HG03565 (cell line): ENCODE results near the gene UST.
A peak's percentile ranks its signal among the peaks of the same experiment; 100 is the strongest.

Source experiments
- ATAC-seq: cut with Tn5 transposase; IDR thresholded peaks from one replicate; pipeline ENCODE4 v1.9.1; 2021; ENCODE audit warnings: mild to moderate bottlenecking, moderate library complexity; ENCODE audit not compliant: unreplicated experiment

The UST gene

DNA sequence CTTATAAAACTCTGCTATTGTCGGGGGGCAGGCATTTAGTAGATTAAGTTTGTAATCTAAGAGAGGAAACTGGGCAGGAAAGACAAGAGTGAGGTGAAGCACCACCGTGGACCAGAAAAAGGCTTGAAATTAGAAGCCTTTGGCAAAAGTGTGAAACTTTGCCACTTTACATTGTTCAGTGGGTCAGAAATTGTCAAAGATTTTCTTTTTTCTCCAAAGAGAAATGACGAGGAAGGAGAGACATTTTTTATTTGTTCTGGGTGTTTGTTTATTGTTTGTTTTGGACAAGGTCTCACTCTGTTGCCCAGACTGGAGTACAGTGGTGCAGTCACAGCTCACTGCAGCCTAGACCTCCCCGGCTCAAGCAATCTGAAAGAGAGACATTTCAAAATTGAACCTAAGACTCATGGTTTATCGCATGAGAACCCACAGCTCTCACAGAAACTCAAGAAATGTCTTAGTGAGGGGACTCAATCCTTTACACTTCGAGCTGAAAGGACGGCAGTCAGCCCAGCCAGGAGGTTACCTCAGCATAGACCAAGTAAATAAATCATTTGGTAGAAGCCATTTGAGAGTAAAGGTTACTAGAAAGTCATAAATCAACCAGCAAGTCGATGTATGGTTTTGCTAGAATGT lies 307.8 kb downstream of the UST start:
- ATAC-seq = peak; percentile 63

DNA sequence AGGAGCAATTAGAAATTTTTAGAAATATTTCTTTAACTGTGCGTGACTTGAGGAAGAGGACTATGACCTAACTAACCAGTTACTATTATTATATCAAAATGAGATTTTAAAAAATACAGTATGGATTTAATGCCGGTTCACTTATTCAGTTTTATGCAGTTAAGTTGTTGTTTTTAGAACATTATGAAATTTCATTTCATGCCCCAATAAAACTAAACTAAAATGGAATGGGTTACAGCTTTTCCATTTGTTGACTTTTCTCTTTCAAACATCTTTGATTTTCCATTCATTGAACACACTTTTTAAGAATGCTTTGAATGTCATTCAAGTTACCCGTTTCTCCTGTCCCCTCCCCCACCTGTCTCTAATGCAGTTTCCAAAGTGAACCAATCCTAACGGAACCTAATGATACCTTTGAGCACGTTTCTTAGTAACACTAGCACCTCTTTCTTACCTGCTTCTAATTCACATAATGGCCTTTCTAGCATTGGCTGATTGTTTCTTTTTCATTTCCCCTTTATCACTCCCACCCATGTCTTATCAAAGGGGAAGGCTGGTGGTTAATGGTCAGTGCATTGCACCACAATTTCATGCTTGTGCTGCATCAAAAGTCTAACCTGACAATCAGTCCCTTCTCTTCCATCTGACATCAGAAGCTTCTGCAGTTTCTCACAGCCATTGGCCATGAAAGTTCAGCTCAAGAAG lies 308.5 kb downstream of the UST start:
- peak; percentile 24 for ATAC-seq

DNA sequence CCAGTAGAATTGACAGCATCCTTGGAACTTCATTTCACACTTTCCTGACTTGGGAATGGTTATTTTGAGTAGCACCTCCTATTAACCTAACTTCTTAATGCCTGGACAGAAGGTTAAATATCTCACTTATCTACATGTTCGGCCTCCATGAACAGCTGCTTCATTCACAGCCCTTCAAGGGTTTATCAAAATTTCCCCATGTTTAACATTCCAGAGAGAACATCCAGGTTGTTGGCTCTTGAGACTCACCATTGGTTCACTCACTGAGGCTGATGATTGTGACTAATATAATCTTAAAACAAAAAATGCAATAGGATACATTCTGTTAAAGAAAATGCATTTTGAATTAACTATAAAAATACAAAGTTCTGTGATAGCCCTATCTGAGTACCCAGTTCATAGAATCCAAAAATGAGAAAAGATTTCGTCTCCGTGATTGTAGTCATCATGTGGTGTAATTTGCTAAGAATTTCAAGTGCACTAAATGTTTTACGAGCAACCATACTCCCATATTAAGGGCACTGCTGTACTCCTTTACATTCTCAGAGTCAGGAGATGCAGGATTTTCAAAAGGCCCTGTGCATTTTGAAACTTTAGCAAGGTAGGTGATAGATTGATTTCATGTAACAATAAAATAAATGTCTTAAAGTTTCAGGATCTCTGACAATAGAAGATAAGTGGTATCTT lies 310.1 kb downstream of the UST start:
- no peak for ATAC-seq

DNA sequence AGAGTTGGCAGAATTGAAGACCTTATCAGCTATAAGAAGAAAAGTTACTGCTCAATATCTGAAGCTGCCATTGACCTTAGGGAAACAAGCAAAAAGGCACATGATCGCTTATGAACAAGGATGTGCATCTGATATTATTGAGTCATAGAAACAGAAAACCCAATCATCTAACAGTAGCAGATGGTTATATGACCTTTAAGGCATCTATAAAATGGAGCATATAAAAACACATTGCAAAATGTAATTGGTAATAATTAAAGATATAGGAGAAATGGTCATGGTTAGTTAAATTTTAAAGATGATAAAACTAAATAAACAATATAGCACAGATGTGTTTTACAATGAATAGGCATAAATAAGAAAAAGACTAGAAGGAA lies 310.6 kb downstream of the UST start:
- ATAC-seq = no peak

DNA sequence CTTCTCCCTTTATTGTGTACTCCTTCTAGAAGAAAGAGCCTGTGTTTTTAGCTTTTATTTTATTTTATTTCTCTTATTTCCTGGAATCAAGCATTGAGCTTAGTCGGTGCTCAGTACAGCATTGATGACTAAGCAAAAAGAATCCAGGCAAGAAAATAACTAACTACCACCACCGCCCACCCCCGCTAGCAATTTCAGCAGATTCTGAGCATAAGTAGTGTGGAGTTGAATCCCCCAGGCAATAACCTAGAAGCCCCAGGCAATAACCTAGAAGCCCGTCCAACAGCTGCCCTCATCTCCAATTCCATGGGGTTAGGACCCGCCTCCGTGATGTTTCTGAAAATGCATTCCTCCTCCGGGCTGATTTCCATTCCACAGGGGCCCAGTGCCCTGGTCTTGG lies 312.7 kb downstream of the UST start:
- ATAC-seq = no peak

DNA sequence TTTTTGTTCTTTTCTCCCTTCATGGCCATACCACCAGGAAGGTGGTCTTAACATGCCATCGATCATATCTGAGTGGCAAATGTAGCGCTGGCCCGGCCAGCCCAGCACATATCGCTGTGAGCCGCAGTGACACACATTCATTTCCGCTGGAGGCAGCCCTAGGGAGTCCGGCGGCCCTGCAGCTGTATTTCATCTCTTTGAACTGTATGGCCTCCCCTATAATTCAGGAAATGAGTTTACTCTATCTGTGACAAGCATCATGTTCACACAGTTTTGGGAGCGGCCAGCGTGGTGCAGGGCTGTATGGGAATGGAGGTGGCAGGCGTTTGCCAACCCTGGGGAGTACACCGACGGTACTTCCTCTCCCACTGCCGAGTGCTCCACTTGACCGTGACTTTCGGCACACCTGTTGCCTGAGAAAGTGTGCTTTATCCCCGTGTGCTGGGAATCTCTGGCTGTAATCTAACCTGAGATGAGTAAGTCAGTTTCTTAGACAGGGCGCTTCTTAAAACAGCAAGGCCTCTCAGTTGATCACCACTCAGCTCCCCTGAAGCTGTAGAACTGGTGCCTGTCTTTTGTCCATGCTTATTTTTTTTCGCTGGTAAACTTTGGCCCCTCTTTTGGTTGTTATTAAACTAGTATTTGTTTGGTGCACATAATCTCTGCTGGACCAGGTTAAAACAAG lies 313.6 kb downstream of the UST start:
- peak; percentile 39 for ATAC-seq

DNA sequence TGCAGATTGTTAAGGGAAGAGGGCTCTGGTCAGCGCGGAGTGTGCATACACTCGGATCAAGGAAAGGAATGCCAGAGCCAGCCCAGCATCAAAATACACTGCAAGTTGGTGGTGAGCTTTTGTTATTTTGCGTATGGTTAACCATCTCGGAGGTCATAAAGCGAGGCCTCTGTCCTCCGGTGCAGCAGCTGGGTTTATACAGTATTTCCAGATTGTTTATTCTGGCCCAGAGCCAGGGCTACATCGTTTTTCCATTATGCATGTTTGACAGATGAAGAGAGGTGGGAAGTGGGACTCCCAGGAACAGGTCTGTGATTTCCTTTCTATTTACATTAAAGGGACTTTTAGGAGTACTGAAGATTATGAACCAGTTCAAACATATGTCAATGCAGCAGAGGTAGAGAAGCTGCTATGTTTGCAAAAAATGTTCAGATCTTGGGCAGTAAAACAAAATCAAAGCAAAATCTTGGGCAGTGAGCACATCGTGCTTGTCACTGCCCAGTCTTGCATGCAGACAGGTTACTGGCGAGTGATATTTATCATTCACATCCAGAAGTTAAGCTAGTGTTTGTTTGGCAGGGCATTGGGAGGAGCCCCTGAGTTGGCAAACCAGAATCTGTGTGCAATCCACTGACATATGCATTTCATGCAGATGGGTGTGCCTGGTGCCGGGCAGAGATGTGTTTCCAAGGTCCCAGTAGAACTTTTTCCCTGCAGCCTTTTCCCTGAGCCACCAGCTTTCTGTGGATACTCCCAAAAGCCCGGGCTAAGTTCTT lies 314.3 kb downstream of the UST start:
- ATAC-seq = no peak

DNA sequence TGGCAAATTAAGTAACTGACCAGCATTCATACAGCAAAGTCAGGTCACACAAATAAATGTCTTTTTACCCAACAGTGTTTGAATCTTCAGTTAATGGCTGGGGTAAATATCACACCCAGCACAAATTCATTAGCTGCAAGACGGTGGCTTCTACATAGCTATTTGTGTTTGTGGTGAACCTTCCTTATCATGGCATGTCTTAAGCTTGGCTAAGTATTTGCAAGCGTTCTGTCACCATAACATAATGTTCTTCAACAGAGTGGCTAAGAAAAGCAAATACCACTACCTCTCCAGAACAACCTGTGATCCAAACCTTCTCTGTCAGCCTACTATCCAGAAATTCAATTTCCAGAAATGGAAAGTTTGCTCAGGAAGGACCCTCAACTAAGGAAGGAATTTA lies 315.1 kb downstream of the UST start:
- ATAC-seq = no peak

DNA sequence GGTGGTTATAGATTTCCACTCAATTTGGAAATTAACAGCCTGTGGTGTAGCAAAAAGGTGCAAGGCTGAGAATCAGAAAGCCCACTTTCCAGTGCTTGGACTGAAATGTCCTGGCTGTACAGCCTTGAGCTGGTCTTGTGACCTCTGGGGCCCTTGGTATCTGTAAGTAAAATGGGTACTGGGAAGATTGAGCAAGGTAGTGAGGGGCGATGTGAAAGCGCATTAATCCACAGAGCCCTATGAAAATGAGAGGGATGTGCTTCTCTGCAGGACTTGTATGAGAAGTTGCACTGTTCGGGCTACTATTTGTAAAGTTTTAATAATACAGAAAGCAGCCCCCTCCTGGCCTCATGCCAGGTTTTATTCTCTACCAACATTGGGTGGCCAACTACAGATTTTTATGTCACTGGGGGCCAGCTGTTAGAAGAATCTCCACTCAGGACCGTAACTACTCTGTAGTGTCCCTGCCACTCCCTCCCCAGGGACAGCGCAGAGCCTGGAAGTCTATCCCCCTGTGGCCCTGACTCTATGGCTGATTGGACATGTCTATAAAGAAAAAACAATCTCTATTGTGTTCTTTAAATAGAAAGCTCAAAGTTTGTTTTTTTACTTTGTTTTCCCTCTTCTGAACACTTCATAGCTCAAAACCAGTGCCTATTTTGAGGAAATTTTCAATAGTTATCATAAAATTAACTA lies 316.0 kb downstream of the UST start:
- ATAC-seq = no peak

DNA sequence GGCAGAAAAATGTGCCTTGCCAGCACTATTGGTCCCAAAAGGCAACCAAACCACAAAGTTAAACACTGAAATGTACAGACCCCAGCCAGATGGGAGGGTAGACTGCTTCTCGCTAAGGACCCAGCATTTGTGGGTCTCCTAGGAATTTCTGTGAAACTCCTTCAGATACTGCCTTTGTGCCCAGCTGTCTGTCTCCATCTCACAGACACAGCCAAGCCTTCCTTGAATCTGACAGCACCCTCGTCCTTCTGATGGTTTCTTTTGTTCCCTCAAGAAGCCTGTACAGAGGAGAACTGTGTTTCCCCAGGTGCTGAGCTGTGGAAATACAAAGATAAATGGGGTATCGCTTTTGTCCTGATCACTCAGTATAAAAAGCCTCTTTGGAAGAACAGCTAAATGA lies 316.6 kb downstream of the UST start:
- ATAC-seq = no peak

DNA sequence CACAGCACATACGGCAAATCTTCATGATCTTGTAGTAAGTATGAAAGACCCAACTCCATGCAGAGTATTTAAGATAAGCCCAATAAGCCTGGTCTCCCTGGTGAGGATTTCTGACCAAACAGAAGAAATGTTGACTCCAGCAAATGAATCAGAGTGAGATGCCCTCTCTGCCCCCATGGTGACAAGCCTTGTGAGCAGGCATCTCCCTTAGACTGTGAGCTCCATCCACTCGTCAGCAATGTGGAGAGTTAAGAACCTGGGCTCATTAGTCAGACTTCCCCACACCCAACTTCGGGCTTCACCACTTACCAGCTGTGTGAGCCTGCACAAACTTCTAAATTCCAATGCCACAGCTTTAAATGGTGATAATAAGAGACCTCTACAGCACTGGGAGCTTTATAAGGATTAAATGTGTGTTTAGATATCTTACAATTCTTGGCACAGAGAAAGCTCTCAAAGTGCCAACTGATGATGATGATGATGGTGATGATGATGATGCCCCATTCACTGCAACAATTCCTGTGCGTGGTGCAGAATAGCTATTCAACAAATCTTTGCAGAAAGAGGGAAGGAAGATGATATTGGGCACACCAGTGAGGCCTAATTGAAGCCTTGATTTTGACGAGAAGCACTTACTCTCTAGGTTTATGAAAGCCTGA lies 317.3 kb downstream of the UST start:
- no peak for ATAC-seq

DNA sequence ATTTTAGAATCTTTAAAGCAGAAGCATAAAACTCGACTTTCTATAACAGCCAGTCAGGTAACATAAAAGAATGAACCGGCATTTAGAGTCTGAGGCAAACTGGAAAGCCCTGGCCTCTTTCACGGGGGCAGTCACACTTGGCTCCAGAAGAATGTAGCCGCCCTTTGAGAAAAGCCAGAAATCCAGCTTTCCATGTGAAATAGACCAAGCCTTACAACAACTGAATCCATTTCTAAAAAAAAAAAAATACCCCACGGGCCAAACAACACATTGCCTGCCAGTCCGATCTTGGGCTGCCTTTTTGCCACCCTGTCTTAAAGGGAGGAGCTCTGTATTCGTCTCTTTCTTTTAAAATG lies 317.8 kb downstream of the UST start:
- ATAC-seq = no peak

DNA sequence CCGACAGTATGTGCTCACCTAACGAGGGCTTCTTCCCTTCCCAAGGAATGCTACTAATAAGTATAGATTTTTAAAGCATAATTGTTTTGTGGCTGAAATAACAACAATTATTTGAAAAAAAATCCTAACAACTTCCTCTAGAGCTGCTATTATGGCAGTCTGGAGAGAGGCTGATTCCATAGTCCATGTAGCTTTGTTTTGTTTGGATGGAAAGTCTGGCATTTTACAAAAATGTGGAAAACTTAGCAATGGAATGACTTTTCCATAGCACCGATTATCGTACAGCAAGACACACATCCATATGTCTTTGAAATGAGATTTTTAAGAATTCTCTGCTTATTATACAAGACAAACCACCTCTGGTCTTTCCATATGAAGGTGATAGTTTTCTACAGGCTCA lies 318.3 kb downstream of the UST start:
- no peak for ATAC-seq

DNA sequence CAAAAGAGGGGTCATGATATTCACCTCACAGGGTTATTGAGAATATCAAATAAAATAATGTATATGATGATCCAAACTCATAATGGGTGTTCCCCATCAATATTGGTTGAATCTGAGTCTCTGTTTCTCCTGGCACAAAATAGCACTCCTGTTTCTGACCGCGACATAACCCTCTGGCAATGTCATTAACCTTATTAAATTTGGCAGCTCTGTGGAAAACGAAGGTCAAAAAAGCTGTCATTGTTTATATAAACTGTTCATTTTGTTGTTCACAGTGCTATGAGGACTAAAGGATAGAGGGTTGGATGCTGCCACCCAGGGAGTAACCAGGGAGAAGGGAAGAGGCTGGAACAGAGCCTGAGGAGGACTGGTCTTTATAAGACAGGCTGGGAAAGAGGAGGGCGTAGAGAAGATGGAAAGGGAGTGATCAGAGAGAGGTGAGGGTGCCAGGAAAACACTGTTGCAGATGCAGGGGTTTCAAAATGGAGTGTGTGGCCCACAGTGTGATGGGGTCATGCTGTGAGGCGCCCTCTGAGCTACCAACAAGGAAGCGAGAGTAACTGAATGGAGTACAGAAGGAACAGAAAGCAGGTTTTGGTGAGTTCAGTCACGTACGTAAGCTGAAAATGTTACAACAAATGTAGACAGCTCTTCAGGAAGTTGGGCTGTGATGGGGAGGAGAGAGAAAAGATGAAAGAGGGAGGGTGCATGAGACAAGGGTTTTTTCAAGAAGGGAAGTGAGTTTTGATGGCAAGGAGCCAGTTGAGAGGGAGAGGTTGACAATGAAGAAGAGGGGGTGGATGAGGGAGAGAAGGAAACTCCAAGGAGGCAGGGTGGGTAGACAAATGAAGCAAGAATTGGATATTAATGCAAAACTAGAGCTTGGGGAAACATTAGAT lies 319.1 kb downstream of the UST start:
- peak; percentile 89 for ATAC-seq

DNA sequence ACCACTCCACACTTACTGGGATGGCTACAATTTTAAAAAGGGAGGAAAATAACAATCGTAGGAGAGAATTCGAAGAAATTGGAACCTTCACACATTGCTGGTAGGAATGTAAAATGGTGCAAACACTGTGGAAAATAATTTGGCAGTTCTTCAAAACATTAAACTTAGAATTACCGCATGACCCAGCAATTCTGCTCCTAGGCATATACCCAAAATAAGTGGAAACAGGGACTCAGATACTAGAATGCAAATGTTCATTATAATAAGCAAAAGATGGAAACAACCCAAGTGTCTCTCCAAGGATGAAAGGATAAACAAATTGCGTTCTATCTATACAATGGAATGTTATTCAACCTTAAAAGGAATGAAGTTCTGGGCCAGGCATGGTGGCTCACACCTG lies 325.2 kb downstream of the UST start:
- ATAC-seq = no peak

DNA sequence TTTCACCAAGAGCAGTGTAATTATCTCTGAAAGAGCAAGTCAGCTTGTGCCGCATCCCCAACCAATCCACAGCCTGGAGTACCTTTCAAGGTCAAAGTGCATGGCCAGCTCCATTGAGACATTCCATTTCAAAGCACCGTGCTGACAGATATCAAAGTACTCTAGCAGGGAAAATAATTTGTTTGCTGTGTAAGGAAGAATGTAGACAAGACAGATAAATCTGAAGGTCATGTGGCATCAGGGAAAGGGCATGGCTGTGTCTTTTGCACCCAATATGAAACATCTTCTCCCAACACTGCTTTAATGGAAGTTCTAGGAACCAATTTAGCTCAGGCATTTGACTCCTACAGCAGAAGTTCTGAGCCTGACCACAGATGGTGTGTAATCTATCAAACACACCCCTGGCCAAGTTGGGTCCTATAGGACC lies 328.0 kb downstream of the UST start:
- no peak for ATAC-seq

DNA sequence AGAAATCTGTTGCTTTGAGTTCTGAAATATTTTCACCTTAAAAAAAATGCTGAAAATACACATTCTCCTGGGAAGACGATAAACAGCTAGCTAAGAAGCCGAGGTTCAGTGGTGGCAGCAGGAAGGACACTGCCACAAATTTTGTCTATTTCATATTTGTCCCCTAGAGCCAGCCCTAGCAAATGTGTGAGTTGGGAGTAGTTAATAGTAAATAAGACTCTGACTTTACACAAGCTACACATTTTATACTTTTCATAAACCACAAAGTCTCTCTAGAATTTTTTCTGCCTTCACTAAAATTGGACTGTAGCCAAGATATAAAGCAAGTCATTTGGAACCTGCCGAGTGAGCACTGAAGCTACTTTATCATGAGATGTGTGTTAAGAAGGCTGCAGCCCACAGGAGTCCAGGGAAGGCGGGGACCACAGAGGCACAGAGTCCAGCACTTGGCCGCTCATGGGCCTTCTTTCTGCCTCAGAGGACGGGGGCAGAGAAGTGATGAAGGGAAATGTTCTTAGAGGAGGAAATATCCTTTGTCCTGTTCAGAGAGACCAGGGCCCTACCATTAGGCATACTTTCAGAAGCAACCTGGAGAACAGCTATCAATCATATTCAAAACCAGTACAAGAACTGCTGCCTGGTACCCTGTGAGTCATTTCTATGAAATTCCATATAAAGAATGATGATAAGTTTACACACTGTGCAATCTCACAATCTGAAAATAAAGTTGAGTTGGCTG lies 329.0 kb downstream of the UST start:
- ATAC-seq = no peak

DNA sequence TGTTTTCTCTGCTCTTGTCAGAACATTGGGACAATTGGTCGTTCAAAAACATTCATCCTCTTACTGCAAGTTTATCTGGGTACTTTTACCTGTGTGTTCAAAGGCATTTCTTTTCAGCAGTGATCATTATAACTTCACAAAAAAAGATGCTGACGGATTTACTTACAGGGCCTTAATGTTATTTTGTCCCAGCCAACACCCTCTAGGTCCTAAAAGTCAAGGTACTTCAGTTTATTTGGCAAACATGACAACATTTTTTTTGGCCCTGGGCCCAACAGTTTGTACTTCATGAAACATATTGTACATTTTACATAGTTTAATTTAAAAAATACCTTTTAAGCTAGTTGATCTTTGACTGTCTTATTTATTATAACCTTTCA lies 329.5 kb downstream of the UST start:
- ATAC-seq = no peak
